GM19463 (cell line): ENCODE measurements around the gene FAHD2A.
A peak's percentile ranks its signal among the peaks of the same experiment; 100 is the strongest.
"Not testable (repeated sequence)": the region's sequence is repeated elsewhere in the genome, so short reads cannot be mapped to it uniquely, and the experiment has no call there.

Experiments
- ATAC-seq: cut with Tn5 transposase; IDR thresholded peaks from one replicate; pipeline ENCODE4 v1.9.1; 2021; ENCODE audit warnings: mild to moderate bottlenecking, moderate library complexity; ENCODE audit not compliant: unreplicated experiment

Gene FAHD2A

GRCh38 chr2:95389245-95390119 lies 13.0 kb upstream of the FAHD2A start:
- ATAC-seq: peak; percentile 86

- ATAC-seq: no peak
Observed at GRCh38 chr2:95390272-95390880, 12.1 kb upstream of the FAHD2A start.

- ATAC-seq: no peak
Observed at GRCh38 chr2:95390881-95391321, 11.6 kb upstream of the FAHD2A start.

GRCh38 chr2:95391641-95392310 lies 10.7 kb upstream of the FAHD2A start:
- ATAC-seq: no peak

GRCh38 chr2:95392320-95392719 lies 10.2 kb upstream of the FAHD2A start:
- ATAC-seq: no peak

- ATAC-seq: no peak
Observed at GRCh38 chr2:95392730-95393455, 9.6 kb upstream of the FAHD2A start.

GRCh38 chr2:95393901-95394300 lies 8.6 kb upstream of the FAHD2A start:
- ATAC-seq: no peak

GRCh38 chr2:95399061-95399460 lies 3.4 kb upstream of the FAHD2A start:
- no peak for ATAC-seq

GRCh38 chr2:95401480-95401879 lies 1.0 kb upstream of the FAHD2A start:
- no peak for ATAC-seq

- peak; percentile 6 for ATAC-seq
Observed at GRCh38 chr2:95402004-95402369, 521 bp upstream of the FAHD2A start.

- peak; percentile 28 for ATAC-seq
Observed at GRCh38 chr2:95403204-95403721, 755 bp downstream of the FAHD2A start.

- ATAC-seq: not testable (repeated sequence)
Observed at GRCh38 chr2:95403824-95404223, 1.3 kb downstream of the FAHD2A start.

GRCh38 chr2:95404676-95405075 lies 2.2 kb downstream of the FAHD2A start:
- not testable (repeated sequence) for ATAC-seq

GRCh38 chr2:95411239-95411638 lies 8.7 kb downstream of the FAHD2A start:
- not testable (repeated sequence) for ATAC-seq

GRCh38 chr2:95414015-95414594 lies 11.6 kb downstream of the FAHD2A start:
- peak; percentile 89 for ATAC-seq

GRCh38 chr2:95415138-95415537 lies 12.6 kb downstream of the FAHD2A start:
- not testable (repeated sequence) for ATAC-seq

- not testable (repeated sequence) for ATAC-seq
Observed at GRCh38 chr2:95415561-95415960, 13.1 kb downstream of the FAHD2A start.

- ATAC-seq: not testable (repeated sequence)
Observed at GRCh38 chr2:95427196-95427867, 24.8 kb downstream of the FAHD2A start.

- not testable (repeated sequence) for ATAC-seq
Observed at GRCh38 chr2:95429748-95430467, 27.4 kb downstream of the FAHD2A start.
